ENCODE data around the gene MLLT6.
"Not testable (repeated sequence)": the region's sequence is repeated elsewhere in the genome, so short reads cannot be mapped to it uniquely, and the experiment has no call there.

The MLLT6 gene

DNA sequence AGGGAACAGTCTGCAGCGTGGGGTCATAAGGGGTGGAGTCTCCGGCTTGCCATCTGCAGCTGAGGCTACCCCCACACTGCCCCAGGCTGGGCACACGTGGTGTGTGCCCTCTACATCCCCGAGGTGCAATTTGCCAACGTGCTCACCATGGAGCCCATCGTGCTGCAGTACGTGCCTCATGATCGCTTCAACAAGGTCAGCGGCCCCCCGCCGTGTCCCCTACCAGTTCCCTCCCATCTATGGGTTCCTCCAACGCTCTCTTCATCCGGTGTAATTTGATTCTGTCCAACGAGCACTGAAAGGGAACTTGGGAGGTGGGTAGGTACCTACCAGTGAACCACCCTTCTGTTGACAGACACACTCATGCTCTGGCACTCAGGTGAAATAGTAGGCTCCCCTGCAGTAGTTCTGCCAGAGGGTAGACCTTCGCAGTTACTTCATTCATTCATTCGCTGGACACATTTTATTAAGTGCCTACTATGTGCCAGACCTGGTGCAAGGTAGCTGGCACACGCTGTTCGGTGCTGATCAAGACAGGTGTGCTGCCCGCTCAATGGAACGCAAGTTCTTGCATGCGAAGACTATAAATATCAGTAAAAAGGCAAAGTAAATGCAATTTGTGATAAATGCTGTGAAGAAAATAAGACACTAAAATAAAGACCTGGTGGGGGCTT lies 2.7 kb downstream of the MLLT6 start:
- DNase-seq (ENCODE audit: low read depth): no peak

DNA sequence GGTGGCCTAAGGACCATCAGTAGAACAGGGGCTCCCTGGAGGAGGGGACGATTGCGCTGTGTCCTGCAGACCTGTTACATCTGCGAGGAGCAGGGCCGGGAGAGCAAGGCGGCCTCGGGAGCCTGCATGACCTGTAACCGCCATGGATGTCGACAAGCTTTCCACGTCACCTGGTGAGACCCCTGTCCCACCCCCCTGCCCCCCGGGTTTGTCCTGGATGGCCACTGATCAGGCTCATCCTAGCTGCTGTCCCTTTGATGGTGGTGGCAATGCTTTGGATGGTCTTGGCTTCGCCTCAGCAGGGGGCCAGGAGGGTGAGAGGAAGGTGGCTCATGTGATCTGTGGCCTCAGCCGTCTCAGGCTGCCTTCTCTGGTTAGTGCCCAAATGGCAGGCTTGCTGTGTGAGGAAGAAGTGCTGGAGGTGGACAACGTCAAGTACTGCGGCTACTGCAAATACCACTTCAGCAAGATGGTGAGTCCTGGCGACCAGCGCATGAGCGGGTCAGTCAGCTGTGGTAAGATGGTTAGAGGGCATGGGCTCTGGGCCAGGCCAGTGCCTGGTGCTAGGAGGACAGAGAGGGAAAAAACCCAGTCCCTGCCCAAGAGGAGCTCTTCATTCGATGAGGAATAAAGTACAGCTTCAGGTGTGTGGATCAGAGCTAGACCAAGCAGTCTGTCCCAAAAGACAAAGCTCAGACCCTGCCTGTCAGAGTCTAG lies 4.2 kb downstream of the MLLT6 start:
- no peak for DNase-seq (ENCODE audit: low read depth)

DNA sequence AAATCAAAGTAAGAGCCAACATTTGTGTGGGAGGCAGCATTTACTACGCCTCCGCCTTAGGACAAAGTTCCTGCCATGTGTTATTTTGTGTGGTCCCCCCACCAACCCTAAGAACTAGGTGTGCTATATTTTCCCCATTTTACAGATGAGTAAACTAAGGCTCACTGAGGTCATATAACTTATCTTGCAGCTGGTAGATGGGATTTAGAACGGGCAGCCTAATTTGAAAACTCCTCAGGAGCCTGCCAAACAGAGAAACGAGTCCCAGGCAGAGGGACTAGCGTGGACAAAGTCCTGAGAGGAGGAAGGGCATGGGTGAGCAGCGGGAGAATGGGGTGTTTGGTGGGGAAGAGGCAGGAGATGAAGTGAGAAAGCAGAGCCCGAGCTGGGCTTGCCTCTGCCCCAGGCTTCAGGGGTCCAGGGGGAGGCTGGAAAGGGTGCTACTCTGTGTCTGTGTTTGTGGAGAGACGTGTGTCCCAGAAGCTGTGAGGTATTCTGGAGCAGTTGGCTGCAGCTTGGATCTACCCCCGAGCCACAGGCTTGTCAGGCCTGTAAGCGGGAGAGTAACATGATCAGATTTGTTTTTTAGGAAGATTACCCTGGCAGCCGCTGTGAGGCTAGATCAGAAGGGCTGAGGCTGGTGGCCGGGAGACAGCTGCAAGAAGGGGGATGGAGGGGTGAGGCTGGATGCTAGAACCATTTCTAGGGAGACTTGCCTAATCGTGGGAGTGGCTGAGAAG lies 5.0 kb downstream of the MLLT6 start:
- no peak for DNase-seq (ENCODE audit: low read depth)

DNA sequence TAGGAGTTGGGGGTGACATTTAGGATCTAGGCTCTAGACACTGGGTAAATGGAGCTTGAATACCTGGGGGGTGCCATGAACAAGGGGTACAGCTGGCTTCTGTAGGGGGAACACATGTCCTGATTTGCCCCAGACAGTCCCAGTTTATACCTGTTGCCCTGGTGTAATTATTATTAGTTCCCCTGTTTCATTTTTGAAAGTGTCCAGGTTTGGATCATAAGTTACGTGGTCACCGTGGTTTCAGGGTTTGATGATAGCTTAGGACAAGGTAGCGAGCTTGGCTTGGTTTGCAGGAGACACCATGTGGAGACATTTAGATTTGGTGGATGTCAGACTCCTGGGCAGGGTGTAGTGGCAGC lies 5.5 kb downstream of the MLLT6 start:
- DNase-seq (ENCODE audit: low read depth): no peak

DNA sequence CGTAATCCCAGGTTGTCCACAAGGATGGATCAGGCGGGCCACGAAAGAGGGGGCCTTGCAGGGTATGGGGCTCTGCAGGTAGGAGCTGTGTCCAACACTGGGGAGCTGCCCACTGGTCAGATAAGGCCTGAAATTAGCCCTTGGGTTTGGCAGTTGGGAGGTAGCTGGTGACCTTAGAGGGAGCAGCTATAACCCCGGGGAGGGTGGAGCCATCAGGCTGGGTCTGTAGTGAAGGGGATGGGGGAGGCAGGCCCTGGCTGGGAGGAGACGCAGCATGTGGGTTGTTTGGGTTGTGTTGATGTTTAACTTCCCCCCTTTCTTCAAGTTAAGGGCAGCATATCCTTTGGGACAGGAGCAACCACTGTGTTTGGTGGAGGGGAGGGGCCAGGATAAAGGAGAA lies 5.9 kb downstream of the MLLT6 start:
- no peak for DNase-seq (ENCODE audit: low read depth)

DNA sequence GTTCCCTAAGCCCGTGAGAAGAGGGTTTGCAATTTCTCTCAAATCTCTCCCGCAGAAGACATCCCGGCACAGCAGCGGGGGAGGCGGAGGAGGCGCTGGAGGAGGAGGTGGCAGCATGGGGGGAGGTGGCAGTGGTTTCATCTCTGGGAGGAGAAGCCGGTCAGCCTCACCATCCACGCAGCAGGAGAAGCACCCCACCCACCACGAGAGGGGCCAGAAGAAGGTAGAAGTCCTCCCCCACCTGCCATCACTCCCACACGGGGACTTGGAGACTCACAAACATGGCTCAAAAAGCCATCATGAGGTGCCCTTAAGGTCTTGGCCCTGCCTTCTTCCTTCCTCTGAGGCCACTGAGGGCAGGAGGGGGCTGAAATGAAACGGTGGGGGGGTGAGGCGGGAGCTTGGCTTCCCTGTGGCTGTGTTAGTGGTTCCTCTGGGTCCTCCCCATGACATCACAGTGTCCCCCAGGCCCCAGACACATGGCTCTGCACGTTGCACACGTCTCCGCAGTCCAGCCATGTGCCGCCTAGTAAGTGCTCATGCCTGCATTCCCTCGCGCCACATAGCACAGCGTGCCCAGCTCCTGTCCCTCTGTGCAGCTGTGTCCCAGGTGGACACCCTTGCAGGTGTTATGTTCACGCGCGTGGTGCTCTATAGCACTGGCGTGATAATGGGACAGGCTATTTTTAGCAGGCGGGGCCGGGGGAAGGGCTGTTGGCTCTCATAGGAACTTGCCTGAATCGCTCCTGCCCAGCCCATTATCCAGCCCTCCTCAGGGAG lies 6.9 kb downstream of the MLLT6 start:
- DNase-seq (ENCODE audit: low read depth): no peak

- no peak for DNase-seq (ENCODE audit: low read depth)
Measured at GRCh38 chr17:38712593-38712992, 7.5 kb downstream of the MLLT6 start.

DNA sequence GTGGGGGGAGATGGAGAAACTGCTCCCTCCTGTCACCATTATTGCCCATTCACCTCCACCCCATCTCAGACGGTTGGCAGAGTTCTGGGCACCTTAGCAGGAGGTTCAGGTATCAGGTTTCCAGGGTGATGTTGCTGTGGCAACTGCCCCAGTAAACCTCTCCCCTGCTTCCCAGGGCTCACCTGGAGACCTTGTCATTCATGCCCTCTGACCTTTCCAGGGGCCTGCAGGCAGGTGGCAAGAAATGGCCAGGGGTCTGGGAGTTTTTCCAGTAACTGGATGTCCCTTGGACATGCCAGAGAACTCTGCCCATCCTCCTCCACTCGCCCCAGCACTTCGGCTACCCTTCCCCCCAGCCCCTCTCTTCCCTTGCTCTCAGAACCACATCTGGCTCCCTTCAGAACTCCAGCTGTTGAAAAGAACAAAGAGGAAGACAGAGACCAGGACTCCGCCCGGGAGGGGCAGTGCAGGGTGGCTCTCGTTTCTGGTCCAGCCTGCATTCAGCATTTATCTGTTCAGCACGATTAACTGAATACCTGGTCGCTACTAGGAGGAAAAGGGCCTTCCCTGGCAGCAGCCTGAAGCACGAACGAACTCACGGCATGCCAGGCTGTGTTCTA lies 8.5 kb downstream of the MLLT6 start:
- DNase-seq (ENCODE audit: low read depth): no peak

DNA sequence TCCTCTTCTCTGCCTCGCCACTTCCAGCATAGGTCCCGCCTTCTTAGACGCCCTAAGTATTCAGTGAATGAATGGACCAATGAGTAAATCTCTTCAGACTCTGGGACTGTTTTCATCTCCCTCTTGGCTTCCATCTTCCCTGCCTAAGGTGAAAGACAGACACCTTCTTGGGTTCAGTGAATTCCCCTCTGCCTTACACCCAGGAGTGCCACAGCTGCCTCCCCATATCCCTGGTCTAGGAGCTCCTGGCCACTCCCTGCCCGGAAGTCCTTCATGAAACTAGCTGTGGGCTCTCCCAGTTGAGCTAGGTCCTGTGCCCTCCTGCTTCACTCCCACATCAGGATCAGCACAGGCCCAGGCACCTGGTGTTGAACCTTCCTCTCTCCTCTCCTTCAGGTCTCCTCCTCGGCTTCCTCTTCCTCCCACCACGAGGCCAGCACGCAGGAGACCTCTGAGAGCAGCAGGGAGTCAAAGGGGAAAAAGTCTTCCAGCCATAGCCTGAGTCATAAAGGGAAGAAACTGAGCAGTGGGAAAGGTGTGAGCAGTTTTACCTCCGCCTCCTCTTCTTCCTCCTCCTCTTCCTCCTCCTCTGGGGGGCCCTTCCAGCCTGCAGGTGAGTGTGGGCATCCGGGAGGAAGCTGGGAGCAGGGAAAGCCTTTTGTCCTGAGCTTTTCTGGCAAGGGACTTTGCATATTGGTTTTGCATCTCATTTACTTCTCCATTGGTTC lies 10.3 kb downstream of the MLLT6 start:
- DNase-seq (ENCODE audit: low read depth): no peak

DNA sequence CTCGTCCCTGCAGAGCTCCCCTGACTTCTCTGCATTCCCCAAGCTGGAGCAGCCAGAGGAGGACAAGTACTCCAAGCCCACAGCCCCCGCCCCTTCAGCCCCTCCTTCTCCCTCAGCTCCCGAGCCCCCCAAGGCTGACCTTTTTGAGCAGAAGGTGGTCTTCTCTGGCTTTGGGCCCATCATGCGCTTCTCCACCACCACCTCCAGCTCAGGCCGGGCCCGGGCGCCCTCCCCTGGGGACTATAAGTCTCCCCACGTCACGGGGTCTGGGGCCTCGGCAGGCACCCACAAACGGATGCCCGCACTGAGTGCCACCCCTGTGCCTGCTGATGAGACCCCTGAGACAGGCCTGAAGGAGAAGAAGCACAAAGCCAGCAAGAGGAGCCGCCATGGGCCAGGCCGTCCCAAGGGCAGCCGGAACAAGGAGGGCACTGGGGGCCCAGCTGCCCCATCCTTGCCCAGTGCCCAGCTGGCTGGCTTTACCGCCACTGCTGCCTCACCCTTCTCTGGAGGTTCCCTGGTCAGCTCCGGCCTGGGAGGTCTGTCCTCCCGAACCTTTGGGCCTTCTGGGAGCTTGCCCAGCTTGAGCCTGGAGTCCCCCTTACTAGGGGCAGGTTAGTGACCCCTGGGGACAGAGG lies 11.4 kb downstream of the MLLT6 start:
- no peak for DNase-seq (ENCODE audit: low read depth)

DNA sequence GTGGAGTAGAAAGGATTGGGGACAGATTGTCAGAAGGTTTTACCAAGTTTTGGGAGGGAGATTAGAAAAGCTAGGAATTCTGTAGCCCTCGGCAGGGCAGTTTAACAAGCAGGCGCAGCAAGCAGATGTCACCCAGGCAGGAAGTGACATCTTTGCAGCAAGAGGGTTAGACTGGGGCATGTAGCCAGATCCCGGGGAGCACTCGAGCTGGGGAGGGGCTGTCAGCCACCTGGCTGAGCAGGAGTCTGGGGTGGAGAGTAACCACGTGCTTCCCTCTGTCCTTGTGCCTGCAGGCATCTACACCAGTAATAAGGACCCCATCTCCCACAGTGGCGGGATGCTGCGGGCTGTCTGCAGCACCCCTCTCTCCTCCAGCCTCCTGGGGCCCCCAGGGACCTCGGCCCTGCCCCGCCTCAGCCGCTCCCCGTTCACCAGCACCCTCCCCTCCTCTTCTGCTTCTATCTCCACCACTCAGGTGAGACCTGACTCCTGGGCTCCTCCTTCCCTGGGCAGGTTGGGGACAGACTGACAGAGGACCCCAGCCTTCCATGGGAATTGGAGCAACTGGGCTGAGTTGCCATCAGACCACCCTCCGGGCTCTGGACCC lies 12.2 kb downstream of the MLLT6 start:
- no peak for DNase-seq (ENCODE audit: low read depth)

DNA sequence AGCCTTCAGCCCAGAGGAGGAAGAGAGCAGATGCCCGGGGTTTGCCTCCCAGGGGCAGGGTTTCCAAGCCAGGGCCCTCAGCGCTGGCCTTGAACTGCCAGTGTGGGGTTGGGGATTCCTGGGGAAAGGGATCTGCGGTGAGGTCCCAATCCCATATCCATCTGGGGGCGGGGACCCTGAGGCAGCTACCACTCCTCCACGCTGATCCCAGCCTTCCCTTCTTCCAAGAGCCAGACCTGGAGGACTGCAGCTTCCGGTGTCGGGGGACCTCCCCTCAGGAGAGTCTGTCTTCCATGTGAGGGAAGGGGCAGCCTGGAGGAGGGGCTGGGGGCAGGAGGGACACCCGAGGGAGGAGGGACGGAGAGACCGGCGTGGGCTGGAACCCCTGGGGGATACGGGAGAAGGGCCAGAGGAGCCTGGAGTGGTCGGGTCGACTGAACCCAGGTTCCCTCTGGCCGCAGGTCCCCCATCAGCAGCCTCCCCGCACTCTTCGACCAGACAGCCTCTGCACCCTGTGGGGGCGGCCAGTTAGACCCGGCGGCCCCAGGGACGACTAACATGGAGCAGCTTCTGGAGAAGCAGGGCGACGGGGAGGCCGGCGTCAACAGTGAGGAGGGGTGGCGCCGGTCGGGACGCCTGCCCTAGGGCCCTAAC lies 14.3 kb downstream of the MLLT6 start:
- DNase-seq (ENCODE audit: low read depth): no peak

DNA sequence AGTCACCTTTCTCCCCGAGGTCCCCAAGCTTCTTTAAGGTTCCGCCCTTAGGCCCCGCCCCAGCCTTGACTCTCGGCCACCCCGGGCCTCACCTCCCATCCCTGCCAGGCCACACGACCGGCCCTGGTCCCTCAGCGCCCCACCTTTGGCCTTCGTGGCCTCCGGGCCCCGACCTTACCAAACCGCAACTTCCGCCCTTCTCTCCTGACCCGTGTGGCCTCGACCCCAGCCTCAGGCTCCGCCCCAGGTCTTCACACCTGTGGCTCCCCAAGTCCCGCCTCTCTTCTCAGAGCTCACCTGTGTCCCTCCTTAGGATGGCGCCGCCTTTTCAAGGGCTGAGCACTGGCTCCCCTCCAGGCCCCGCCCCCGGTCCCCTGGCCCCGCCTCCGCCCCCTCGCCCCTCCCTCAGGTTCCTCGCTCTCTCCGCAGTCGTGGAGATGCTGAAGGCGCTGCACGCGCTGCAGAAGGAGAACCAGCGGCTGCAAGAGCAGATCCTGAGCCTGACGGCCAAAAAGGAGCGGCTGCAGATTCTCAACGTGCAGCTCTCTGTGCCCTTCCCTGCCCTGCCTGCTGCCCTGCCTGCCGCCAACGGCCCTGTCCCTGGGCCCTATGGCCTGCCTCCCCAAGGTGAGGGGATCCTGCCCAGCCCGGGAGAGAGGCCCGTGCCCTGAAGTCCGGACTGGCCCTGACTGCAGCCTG lies 15.0 kb downstream of the MLLT6 start:
- no peak for DNase-seq (ENCODE audit: low read depth)

DNA sequence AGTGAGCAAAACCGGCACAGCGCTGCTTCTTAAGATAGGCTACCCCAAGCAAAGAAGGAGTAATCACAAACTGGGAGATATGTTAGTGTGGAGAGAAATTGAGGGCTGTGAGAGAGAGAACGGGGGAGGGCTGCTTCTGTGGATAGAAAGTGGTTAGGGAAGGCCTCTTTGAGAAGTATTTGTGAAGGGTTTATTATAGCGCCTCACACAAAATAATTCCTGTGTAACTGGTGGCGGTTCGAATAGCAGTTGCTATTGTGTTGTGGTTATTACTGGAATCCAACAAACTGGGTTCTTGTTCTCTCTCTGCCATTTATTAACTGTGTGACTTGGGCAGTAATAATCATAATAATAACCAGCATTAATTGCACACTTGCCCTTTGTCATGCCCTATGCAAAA lies 15.9 kb downstream of the MLLT6 start:
- DNase-seq (ENCODE audit: low read depth): no peak

- no peak for DNase-seq (ENCODE audit: low read depth)
Measured at GRCh38 chr17:38721802-38722201, 16.7 kb downstream of the MLLT6 start.

GRCh38 chr17:38724337-38724988 lies 19.4 kb downstream of the MLLT6 start:
- DNase-seq (ENCODE audit: low read depth): no peak

DNA sequence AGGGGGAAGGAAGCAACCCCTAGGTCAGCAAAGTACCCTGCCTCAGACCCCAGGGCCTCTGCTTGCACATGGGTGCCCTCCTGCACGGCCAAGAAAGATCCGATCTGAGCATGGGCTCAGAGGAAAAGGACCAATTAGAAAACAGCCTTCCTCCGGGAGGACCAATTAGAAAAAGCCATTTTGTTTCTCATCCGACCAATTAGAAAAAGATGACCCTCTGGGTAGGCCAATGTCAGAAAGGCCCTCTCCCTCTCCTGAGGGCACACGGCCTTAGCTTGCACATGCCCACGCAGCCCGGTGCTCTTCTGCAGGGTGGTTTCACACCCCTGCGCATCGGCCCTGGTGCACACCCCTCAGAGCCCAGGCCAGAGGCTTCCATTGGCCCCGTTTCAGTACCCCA lies 20.0 kb downstream of the MLLT6 start:
- DNase-seq (ENCODE audit: low read depth): no peak

DNA sequence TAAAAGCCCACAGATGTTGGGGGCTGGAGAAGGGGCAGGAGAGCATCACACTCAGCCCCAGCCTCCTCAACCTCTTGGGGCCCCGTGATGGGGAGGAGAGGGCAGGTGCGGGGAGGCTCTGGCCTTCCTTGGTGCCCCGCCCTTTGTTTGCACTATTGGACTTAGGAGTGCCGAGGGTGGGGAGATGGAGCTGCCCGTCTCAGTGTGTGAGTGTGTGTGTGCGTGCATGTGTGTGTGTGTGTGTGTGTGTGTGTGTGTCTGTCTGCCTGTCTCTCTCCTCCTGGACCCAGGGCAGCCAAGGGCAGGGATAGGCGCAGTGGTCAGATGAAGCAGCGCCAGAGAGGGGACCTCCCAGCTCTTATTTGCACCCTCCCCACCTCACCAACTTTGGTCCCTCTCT lies 21.1 kb downstream of the MLLT6 start:
- DNase-seq (ENCODE audit: low read depth): not testable (repeated sequence)

- no peak for DNase-seq (ENCODE audit: low read depth)
Measured at GRCh38 chr17:38727736-38728135, 22.7 kb downstream of the MLLT6 start.
